Mesothelial cell of epicardium (in vitro differentiated cells): ENCODE data around the gene CDC42BPA. TPM values are rescaled to one million over a fixed set of nuclear protein-coding genes. Genes with fewer than 3 reads are reported as not detected.

ENCODE experiments used
- DNase-seq, 2 experiments: peaks; one replicate each; pipeline ENCODE4 v3.0.0; 2021; ENCODE audit warnings: low spot score in 2 of 2; ENCODE audit not compliant: unreplicated experiment in 2 of 2
- H3K27ac Mint-ChIP-seq: 2 replicates; pipeline ENCODE4 v1.8.0; 2021; ENCODE audit warnings: mixed read lengths
- H3K27me3 Mint-ChIP-seq: 2 replicates; pipeline ENCODE4 v1.8.0; 2021; ENCODE audit warnings: low read depth, mixed read lengths
- H3K36me3 Mint-ChIP-seq: 2 replicates; pipeline ENCODE4 v1.8.0; 2021; ENCODE audit warnings: mixed read lengths
- H3K4me1 Mint-ChIP-seq: 2 replicates; pipeline ENCODE4 v1.8.0; 2021; ENCODE audit warnings: mixed read lengths
- H3K4me3 Mint-ChIP-seq: 2 replicates; pipeline ENCODE4 v1.8.0; 2021; ENCODE audit warnings: mild to moderate bottlenecking, moderate library complexity, mixed read lengths
- H3K9me3 Mint-ChIP-seq: 2 replicates; pipeline ENCODE4 v1.8.0; 2021; ENCODE audit warnings: mixed read lengths
- CTCF ChIP-seq: fragments of 200-600 bp; sonication (generic); IDR thresholded peaks from one replicate; pipeline ENCODE4 v1.5.0; 2021; ENCODE audit warnings: antibody characterized with exemption; ENCODE audit not compliant: unreplicated experiment
- total RNA-seq: library from RNA; stranded (reverse); gene quantifications from 3 replicates; pipeline ENCODE4 v1.2.1, GENCODE V29; 2021

The CDC42BPA gene
- total RNA-seq, 1 donor from 2014 or later: 44.4 TPM

- no peak for TF ChIP-seq CTCF
- Mint-ChIP-seq H3K36me3 (peaks cover 24% of the 10 kb centered on the region), H3K9me3 (no peaks in the 10 kb centered on the region), H3K27ac (no peak overlapping the region), H3K4me1 (no peaks in the 10 kb centered on the region), H3K4me3 (no peak overlapping the region), H3K27me3 (no peaks in the 10 kb centered on the region)
- DNase-seq: no peak
Measured at GRCh38 chr1:227035316-227035715, 283.0 kb downstream of the CDC42BPA start.

- H3K4me1 Mint-ChIP-seq: no peaks in the 10 kb centered on the region
- DNase-seq: no peak
- no peaks in the 10 kb centered on the region for H3K9me3 Mint-ChIP-seq
- no peak for TF ChIP-seq CTCF
- no peaks in the 10 kb centered on the region for H3K27me3 Mint-ChIP-seq
- peaks cover 19% of the 10 kb centered on the region for H3K36me3 Mint-ChIP-seq
- no peak overlapping the region for H3K27ac Mint-ChIP-seq
- H3K4me3 Mint-ChIP-seq: no peak overlapping the region
Measured at GRCh38 chr1:227033880-227034279, 284.4 kb downstream of the CDC42BPA start.

- TF ChIP-seq CTCF: no peak
- Mint-ChIP-seq H3K4me3 (no peak overlapping the region), H3K36me3 (peaks cover 23% of the 10 kb centered on the region), H3K27me3 (no peaks in the 10 kb centered on the region), H3K27ac (no peak overlapping the region), H3K9me3 (no peaks in the 10 kb centered on the region), H3K4me1 (no peaks in the 10 kb centered on the region)
- no peak for DNase-seq
Measured at GRCh38 chr1:227032396-227032795, 285.9 kb downstream of the CDC42BPA start.

GRCh38 chr1:227016990-227017389 lies 301.3 kb downstream of the CDC42BPA start:
- Mint-ChIP-seq H3K36me3 (peaks cover 55% of the 10 kb centered on the region), H3K27me3 (no peaks in the 10 kb centered on the region), H3K27ac (no peak overlapping the region), H3K4me3 (no peak overlapping the region), H3K4me1 (no peaks in the 10 kb centered on the region), H3K9me3 (peaks cover 32% of the 10 kb centered on the region)
- TF ChIP-seq CTCF: no peak
- DNase-seq: no peak

GRCh38 chr1:227010645-227011044 lies 307.6 kb downstream of the CDC42BPA start:
- Mint-ChIP-seq H3K9me3 (no peaks in the 10 kb centered on the region), H3K4me1 (no peaks in the 10 kb centered on the region), H3K4me3 (no peak overlapping the region), H3K36me3 (peaks cover 12% of the 10 kb centered on the region), H3K27me3 (no peaks in the 10 kb centered on the region), H3K27ac (no peak overlapping the region)
- TF ChIP-seq CTCF: no peak
- DNase-seq: no peak

GRCh38 chr1:227009937-227010336 lies 308.4 kb downstream of the CDC42BPA start:
- Mint-ChIP-seq H3K4me1 (no peaks in the 10 kb centered on the region), H3K27ac (no peak overlapping the region), H3K27me3 (no peaks in the 10 kb centered on the region), H3K4me3 (no peak overlapping the region), H3K36me3 (peaks cover 9% of the 10 kb centered on the region), H3K9me3 (no peaks in the 10 kb centered on the region)
- TF ChIP-seq CTCF: no peak
- DNase-seq: no peak
